ENCODE measurements around the gene FXYD2. TPM values are rescaled to one million over a fixed set of nuclear protein-coding genes. Genes with fewer than 3 reads are reported as not detected.

FXYD2 gene
- total RNA-seq, 6 experiments from 2014 or later = 0.40 TPM; not detected in 5

GRCh38 chr11:117836077-117836960, 11.8 kb upstream of the FXYD2 start:
- no peaks in the 10 kb centered on the region for H3K9me3 Mint-ChIP-seq
- no peak overlapping the region for H3K4me3 Mint-ChIP-seq
- peaks cover 49% of the 10 kb centered on the region for H3K27me3 Mint-ChIP-seq (ENCODE audit: insufficient read depth)
- no peaks in the 10 kb centered on the region for H3K36me3 Mint-ChIP-seq (ENCODE audit: low read depth)
- H3K4me1 Mint-ChIP-seq (ENCODE audit: low read depth) = no peaks in the 10 kb centered on the region
- no peak for TF ChIP-seq CTCF (IDR thresholded peaks at IDR 0.05)
- no peak for DNase-seq
- H3K27ac Mint-ChIP-seq = no peak overlapping the region

GRCh38 chr11:117835576-117835975, 11.0 kb upstream of the FXYD2 start:
- no peaks in the 10 kb centered on the region for H3K4me1 Mint-ChIP-seq (ENCODE audit: low read depth)
- no peak for DNase-seq
- H3K27ac Mint-ChIP-seq = no peak overlapping the region
- peaks cover 55% of the 10 kb centered on the region for H3K27me3 Mint-ChIP-seq (ENCODE audit: insufficient read depth)
- H3K36me3 Mint-ChIP-seq (ENCODE audit: low read depth) = no peaks in the 10 kb centered on the region
- H3K4me3 Mint-ChIP-seq = no peak overlapping the region
- TF ChIP-seq CTCF (IDR thresholded peaks at IDR 0.05) = no peak
- no peaks in the 10 kb centered on the region for H3K9me3 Mint-ChIP-seq

- DNase-seq = no peak
- H3K36me3 Mint-ChIP-seq (ENCODE audit: low read depth) = no peaks in the 10 kb centered on the region
- no peak for TF ChIP-seq CTCF (IDR thresholded peaks at IDR 0.05)
- no peak overlapping the region for H3K4me3 Mint-ChIP-seq
- no peak overlapping the region for H3K27ac Mint-ChIP-seq
- peaks cover 59% of the 10 kb centered on the region for H3K27me3 Mint-ChIP-seq (ENCODE audit: insufficient read depth)
- no peaks in the 10 kb centered on the region for H3K9me3 Mint-ChIP-seq
- H3K4me1 Mint-ChIP-seq (ENCODE audit: low read depth) = no peaks in the 10 kb centered on the region
Measured at GRCh38 chr11:117834838-117835443, 10.4 kb upstream of the FXYD2 start.

GRCh38 chr11:117834068-117834810, 9.7 kb upstream of the FXYD2 start:
- no peak for DNase-seq
- no peaks in the 10 kb centered on the region for H3K36me3 Mint-ChIP-seq (ENCODE audit: low read depth)
- no peaks in the 10 kb centered on the region for H3K4me1 Mint-ChIP-seq (ENCODE audit: low read depth)
- H3K9me3 Mint-ChIP-seq = no peaks in the 10 kb centered on the region
- H3K27me3 Mint-ChIP-seq (ENCODE audit: insufficient read depth) = peaks cover 55% of the 10 kb centered on the region
- no peak for TF ChIP-seq CTCF (IDR thresholded peaks at IDR 0.05)
- no peak overlapping the region for H3K27ac Mint-ChIP-seq
- no peak overlapping the region for H3K4me3 Mint-ChIP-seq

GRCh38 chr11:117833401-117833891, 8.9 kb upstream of the FXYD2 start:
- Mint-ChIP-seq H3K9me3 (no peaks in the 10 kb centered on the region), H3K4me1 (ENCODE audit: low read depth) (no peaks in the 10 kb centered on the region), H3K4me3 (no peak overlapping the region), H3K27me3 (ENCODE audit: insufficient read depth) (peaks cover 49% of the 10 kb centered on the region), H3K36me3 (ENCODE audit: low read depth) (no peaks in the 10 kb centered on the region), H3K27ac (no peak overlapping the region)
- DNase-seq = no peak
- no peak for TF ChIP-seq CTCF (IDR thresholded peaks at IDR 0.05)

All from HFFc6 (cell line).